GM12878 (cell line): ENCODE results near the gene CCDC85A. TPM values are rescaled to one million over a fixed set of nuclear protein-coding genes. Genes with fewer than 3 reads are reported as not detected.

Experiments used
- ATAC-seq: fragments of 200-7000 bp; cut with Tn5 transposase; 3 replicates; pipeline ENCODE4 v1.9.1; 2020; ENCODE audit warnings: mild to moderate bottlenecking, moderate library complexity
- BruUV-seq: library from RNA; stranded (reverse); fragments of 400-500 nt; replicated peaks from 2 replicates; lab custom pipeline; 2021; lab: Mats Ljungman, UMichigan
- CTCF ChIA-PET: fragments of 300-600 bp; sonication (Branson Sonifier 250); formaldehyde crosslinking; extraction: SDS; loops from one replicate; lab custom pipeline; 2021; ENCODE audit warnings: inconsistent platforms; lab: Yijun Ruan, JAX
- POLR2A ChIA-PET: fragments of 350-600 bp; formaldehyde crosslinking; extraction: SDS; loops from one replicate; lab custom pipeline; 2021; ENCODE audit warnings: inconsistent platforms; lab: Charles Lee
- RAD21 ChIA-PET: fragments of 300-600 bp; sonication (Branson Sonifier 250); formaldehyde crosslinking; loops from one replicate; lab custom pipeline; 2023; ENCODE audit warnings: antibody characterized with exemption; ENCODE audit not compliant: unreplicated experiment; lab: Charles Lee
- SMC1A ChIA-PET: fragments of 300-600 bp; sonication (Branson Sonifier 250); formaldehyde crosslinking; loops from one replicate; lab custom pipeline; 2023; ENCODE audit not compliant: unreplicated experiment, uncharacterized antibody; lab: Charles Lee
- DNase-seq: peaks from one replicate; pipeline ENCODE4 v3.0.0-alpha.2; 2011; ENCODE audit warnings: low read depth, low spot score
- FAIRE-seq: peaks from 3 replicates; lab custom pipeline; 2011; peaks lifted over from hg19 to GRCh38; lab: Jason Lieb, UNC
- H2AFZ ChIP-seq: 2 replicates; pipeline ENCODE4 v1.6.0; 2011; ENCODE audit warnings: low read depth, low read length, control low read depth; ENCODE audit not compliant: control insufficient read depth
- H3K27ac ChIP-seq: 2 replicates; pipeline ENCODE4 v1.5.1; 2011; ENCODE audit warnings: control low read depth; ENCODE audit not compliant: control insufficient read depth, insufficient read depth
- H3K27me3 ChIP-seq, 2 experiments: replicated peaks in 1 of 2; 2 replicates each; pipeline versions ENCODE4 v1.6.0 to v1.6.1; 2011; ENCODE audit warnings: low read length in 1 of 2; ENCODE audit not compliant: control insufficient read depth in 2 of 2, insufficient read depth in 2 of 2
- H3K36me3 ChIP-seq, 2 experiments: 2 replicates each; pipeline ENCODE4 v1.5.1; 2011; ENCODE audit warnings: low read length in 1 of 2; ENCODE audit not compliant: control insufficient read depth in 2 of 2, insufficient read depth in 2 of 2
- H3K4me1 ChIP-seq: 2 replicates; pipeline ENCODE4 v1.6.1; 2011; ENCODE audit warnings: mild to moderate bottlenecking, low read length, moderate library complexity, mixed read lengths; ENCODE audit not compliant: control insufficient read depth, insufficient read depth
- H3K4me2 ChIP-seq: 2 replicates; pipeline ENCODE4 v1.6.0; 2011; ENCODE audit warnings: control low read depth; ENCODE audit not compliant: control insufficient read depth, insufficient read depth
- H3K4me3 ChIP-seq: fragments of 200-600 bp; sonication (generic); 2 replicates; pipeline ENCODE4 v1.5.1; 2016
- H3K79me2 ChIP-seq: 2 replicates; pipeline ENCODE4 v1.6.0; 2011; ENCODE audit warnings: low read length; ENCODE audit not compliant: control insufficient read depth, insufficient read depth
- H3K9ac ChIP-seq: 2 replicates; pipeline ENCODE4 v1.8.0; 2011; ENCODE audit warnings: low read length, control low read depth, mixed read lengths; ENCODE audit not compliant: control insufficient read depth, insufficient read depth
- H3K9me3 ChIP-seq: replicated peaks from 3 replicates; pipeline ENCODE4 v1.5.1; 2011; ENCODE audit warnings: mild to moderate bottlenecking, low read length; ENCODE audit not compliant: control insufficient read depth, insufficient read depth
- H4K20me1 ChIP-seq: 2 replicates; pipeline ENCODE4 v1.6.0; 2011; ENCODE audit not compliant: control insufficient read depth, insufficient read depth
- NBN ChIP-seq: fragments of 450-650 bp; IDR thresholded peaks from 2 replicates; pipeline ENCODE4 v1.6.1; 2016
- NFYB ChIP-seq: IDR thresholded peaks from 2 replicates; pipeline ENCODE4 v1.6.1; 2011; ENCODE audit warnings: low read depth, mild to moderate bottlenecking, low read length, improper control_type of control experiment, moderate library complexity; ENCODE audit not compliant: insufficient read depth
- NRF1 ChIP-seq: conservative IDR thresholded peaks from 2 replicates; pipeline ENCODE4 v1.6.1; 2011; ENCODE audit warnings: mild to moderate bottlenecking, low read depth, low read length, improper control_type of control experiment
- SIX5 ChIP-seq: IDR thresholded peaks from 2 replicates; pipeline ENCODE4 v1.6.1; 2011; ENCODE audit warnings: mild to moderate bottlenecking, low read depth, low read length, moderate library complexity; ENCODE audit not compliant: severe bottlenecking
- WRNIP1 ChIP-seq: IDR thresholded peaks from 2 replicates; pipeline ENCODE4 v1.6.1; 2011; ENCODE audit warnings: low read depth, low read length, improper control_type of control experiment, borderline replicate concordance
- WGBS: methylation state at CpG from one replicate; pipeline ENCODE4 v1.1.6; 2016; ENCODE audit warnings: low lambda C conversion rate; ENCODE audit not compliant: insufficient replicate concordance, insufficient coverage; ENCODE audit errors: missing lambda C conversion rate; 5-methylcytosine and 5-hydroxymethylcytosine counted together
- in situ Hi-C: fragments of 300-500 bp; cut with MboI; formaldehyde crosslinking; loops from 9 replicates; pipeline ENCODE4 v1.14.3; 2018; ENCODE audit warnings: mixed read lengths
- intact Hi-C: fragments of 100-400 bp; cut with micrococcal nuclease; formaldehyde crosslinking; loops from one replicate; pipeline ENCODE4 v1.14.2; 2022; ENCODE audit not compliant: unreplicated experiment
- polyA plus RNA-seq, 11 experiments: library from polyadenylated mRNA; depleted of rRNA in 4 of 11; unstranded in 6 of 11; stranded (reverse) in 5 of 11; fragments of >200 nt; fragmentation: Nextera tagmentation in 4 of 11; fragmentation: Illumina TruSeq in 1 of 11; extraction: Ambion mirVana in 4 of 11; extraction: Trizol in 1 of 11; gene quantifications; 1 replicate in 1 of 11; 2 replicates in 10 of 11; pipeline versions ENCODE4 v1.2.1 to v1.2.3, GENCODE V29; 2011 to 2016; ENCODE audit warnings: inconsistent platforms in 2 of 11, missing spikeins in 2 of 11, low read depth in 1 of 11
- total RNA-seq, 4 experiments: library from RNA; depleted of rRNA in 3 of 4; stranded (reverse); fragments of >200 nt in 3 of 4; fragmentation: Illumina TruSeq in 1 of 4; extraction: Trizol in 1 of 4; gene quantifications; 2 replicates each; pipeline versions ENCODE4 v1.2.1 to v1.2.3, GENCODE V29; 2013 to 2021

The CCDC85A gene
- total and polyA plus RNA-seq, 10 of the 15 experiments (the other 5 are each of a cell fraction or from before 2014, with no cell fraction given): 0.02 to 0.57 (median 0.04) TPM; not detected in 7

GRCh38 chr2:56211048-56211447 lies 27.3 kb downstream of the CCDC85A start:
- Histone ChIP-seq H3K27ac (no peak overlapping the region), H4K20me1 (no peaks in the 10 kb centered on the region), H3K36me3 (no peaks in the 10 kb centered on the region), H3K9me3 (no peaks in the 10 kb centered on the region), H3K4me1 (no peaks in the 10 kb centered on the region), H3K79me2 (no peaks in the 10 kb centered on the region), H2AFZ (no peak overlapping the region), H3K9ac (no peak overlapping the region), H3K4me3 (no peak overlapping the region), H3K4me2 (no peak overlapping the region), H3K27me3 (no peaks in the 10 kb centered on the region)
- no TSS peak for BruUV-seq
- intact Hi-C loops (no loop called here), in situ Hi-C loops (no loop called here)
- RAD21 ChIA-PET: no interaction called here
- SMC1A ChIA-PET: no interaction called here
- ATAC-seq: no peak
- DNase-seq: no peak
- no peak for FAIRE-seq
- CTCF ChIA-PET: no interaction called here
- no peak for TF ChIP-seq NRF1
- POLR2A ChIA-PET: no interaction called here

DNA sequence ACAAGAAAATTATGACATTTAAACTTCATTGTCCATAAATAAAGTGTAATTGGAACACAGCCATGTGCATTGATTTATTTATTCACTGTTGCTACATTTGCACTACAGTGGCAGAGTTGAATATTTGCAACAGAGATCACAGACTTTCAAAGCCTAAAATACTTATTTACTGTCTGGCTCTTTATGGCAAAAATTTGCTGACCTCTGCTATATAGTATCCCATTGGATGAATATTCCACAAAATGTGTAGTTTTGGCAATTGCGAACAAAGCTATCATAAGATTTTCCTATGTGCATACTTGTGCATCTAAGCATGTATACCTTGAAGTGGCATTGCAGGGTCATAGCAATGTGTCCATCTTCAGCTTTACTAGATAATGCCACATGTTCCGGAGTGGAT lies 32.1 kb downstream of the CCDC85A start:
- intact Hi-C loops: no loop called here
- RAD21 ChIA-PET: no interaction called here
- no peaks in the 10 kb centered on the region for H3K4me1 ChIP-seq
- no TSS peak for BruUV-seq
- H3K79me2 ChIP-seq: no peaks in the 10 kb centered on the region
- no peaks in the 10 kb centered on the region for H4K20me1 ChIP-seq
- CTCF ChIA-PET: interaction anchor here (0.8 to 2.0 kb wide), 3 partner anchors 12 to 32 kb away, joined by 3 to 4 read pairs (median 4); partner anchors contain the start of gene CCDC85A
- H3K36me3 ChIP-seq: no peaks in the 10 kb centered on the region
- in situ Hi-C loops: no loop called here
- no peak overlapping the region for H3K27ac ChIP-seq
- SMC1A ChIA-PET: interaction anchor here (1.0 to 1.4 kb wide), 2 partner anchors 9 to 27 kb away, joined by 3 to 4 read pairs; no protein-coding TSS in a partner anchor
- POLR2A ChIA-PET: no interaction called here
- no peak for TF ChIP-seq WRNIP1
- TF ChIP-seq NBN: no peak
- no peak for TF ChIP-seq NFYB
- TF ChIP-seq SIX5: no peak
- TF ChIP-seq, all 136 proteins: peak for 0
- ATAC-seq: no peak
- no peak overlapping the region for H3K9ac ChIP-seq
- no peak for DNase-seq
- H3K27me3 ChIP-seq: no peaks in the 10 kb centered on the region
- no peaks in the 10 kb centered on the region for H3K9me3 ChIP-seq
- FAIRE-seq: no peak
- WGBS: 92% methylated on average over 2 of the region's 2 CpGs
- H3K4me2 ChIP-seq: no peak overlapping the region
- H2AFZ ChIP-seq: no peak overlapping the region
- H3K4me3 ChIP-seq: no peak overlapping the region
